Transverse colon (tissue), 4 donors: Measurements from ENCODE around the gene STARD13. TPM values are rescaled to one million over a fixed set of nuclear protein-coding genes. Genes with fewer than 3 reads are reported as not detected.
A peak's percentile ranks its signal among the peaks of the same experiment; 100 is the strongest.

Experiments
- DNase-seq: peaks from one replicate; pipeline ENCODE4 v3.0.0-alpha.2; 2019
- H3K27ac ChIP-seq, 4 donors: fragments of 200-600 bp; sonication (generic); 2 replicates each; pipeline ENCODE4 v1.5.1; 2016 to 2018; ENCODE audit warnings: inconsistent platforms in 4 of 4
- H3K27me3 ChIP-seq: fragments of 200-600 bp; sonication (generic); 2 replicates; pipeline ENCODE4 v1.5.1; 2017; ENCODE audit warnings: inconsistent platforms
- H3K36me3 ChIP-seq, 4 donors: fragments of 200-600 bp; sonication (generic); 2 replicates each; pipeline ENCODE4 v1.5.1; 2017 to 2019; ENCODE audit warnings: inconsistent platforms in 4 of 4
- H3K4me1 ChIP-seq, 4 donors: fragments of 200-600 bp; sonication (generic); 2 replicates each; pipeline ENCODE4 v1.5.1; 2017 to 2020; ENCODE audit warnings: inconsistent platforms in 4 of 4
- H3K4me3 ChIP-seq, 4 donors: fragments of 200-600 bp; sonication (generic); 1 replicate in 1 of 4; 2 replicates in 3 of 4; pipeline versions ENCODE4 v1.5.1 to v1.6.1; 2017 to 2019; ENCODE audit warnings: inconsistent platforms in 4 of 4
- H3K9me3 ChIP-seq, 2 donors: fragments of 200-600 bp; sonication (generic); 2 replicates each; pipeline ENCODE4 v1.5.1; 2017 to 2019; ENCODE audit warnings: inconsistent platforms in 2 of 2
- CTCF ChIP-seq, 5 experiments: fragments of 200-600 bp in 3 of 5; fragments of 450-650 bp in 2 of 5; sonication (generic) in 3 of 5; IDR thresholded peaks; 1 replicate in 2 of 5; 2 replicates in 3 of 5; pipeline ENCODE4 v1.5.1; 2016 to 2017; ENCODE audit warnings: antibody characterized with exemption in 5 of 5, inconsistent platforms in 3 of 5, mild to moderate bottlenecking in 2 of 5, moderate library complexity in 1 of 5
- EP300 ChIP-seq: sonication (generic); formaldehyde crosslinking; IDR thresholded peaks from one replicate; pipeline ENCODE4 v1.6.1; 2017; ENCODE audit warnings: antibody characterized with exemption, low read depth
- POLR2A ChIP-seq: fragments of 450-650 bp; IDR thresholded peaks from one replicate; pipeline ENCODE4 v1.6.1; 2016; ENCODE audit warnings: antibody characterized with exemption, mild to moderate bottlenecking, moderate library complexity
- POLR2AphosphoS5 ChIP-seq, 3 donors: sonication (generic); formaldehyde crosslinking; IDR thresholded peaks; one replicate each; pipeline ENCODE4 v1.6.1; 2016; ENCODE audit warnings: antibody characterized with exemption in 3 of 3
- WGBS, 2 donors: methylation state at CpG; one replicate each; pipeline ENCODE4 v1.1.5; 2018; ENCODE audit warnings: low coverage in 1 of 2; 5-methylcytosine and 5-hydroxymethylcytosine counted together
- in situ Hi-C, 4 donors: fragments of 200-750 bp; cut with MboI; loops; one replicate each; pipeline versions ENCODE4 v1.15.0 to v1.15.1; 2017; ENCODE audit warnings: low sequenced_read_pairs in 3 of 4, low pct_ligation_motif_present in 1 of 4, low pct_unique_long_range_greater_than_20kb in 1 of 4
- intact Hi-C: fragments of 100-400 bp; cut with DNase I; formaldehyde crosslinking; loops from one replicate; pipeline ENCODE4 v1.15.1; 2023; ENCODE audit warnings: low total_unique reads
- total RNA-seq, 4 donors: library from RNA; depleted of rRNA; stranded (reverse); fragments of >200 nt; gene quantifications; one replicate each; pipeline ENCODE4 v1.1.0, GENCODE V29; 2016

STARD13 gene
- total RNA-seq, 4 donors from 2014 or later = 18.1 to 107 (median 41.5) TPM

GRCh38 chr13:33129094-33129832 is 156.3 kb downstream of the STARD13 start:
- Histone ChIP-seq H3K36me3 (peaks cover 0 to 7% (median under 1%) of the 10 kb centered on the region in 4 donors), H3K4me1 (peaks cover 7 to 30% (median 13%) of the 10 kb centered on the region in 4 donors), H3K27me3 (no peaks in the 10 kb centered on the region), H3K4me3 (no peak overlapping the region), H3K27ac (no peak overlapping the region), H3K9me3 (no peaks in the 10 kb centered on the region)
- DNase-seq = no peak
- intact Hi-C loops (no loop called here), in situ Hi-C loops (no loop called here)
- 97 to 100% methylated on average over 1 to 20 of the region's 20 CpGs for WGBS, 2 donors
- TF ChIP-seq CTCF (IDR thresholded peaks at IDR 0.05) (no peak), EP300 (no peak)

- DNase-seq = no peak
- TF ChIP-seq POLR2A = no peak
- no peak for TF ChIP-seq POLR2AphosphoS5 (IDR thresholded peaks at IDR 0.05)
- no peak for TF ChIP-seq EP300
- no peak for TF ChIP-seq CTCF (IDR thresholded peaks at IDR 0.05)
- H3K27ac ChIP-seq = peak overlapping the region; percentile 19 to 83 (median 74)
- in situ Hi-C loops (no loop called here), intact Hi-C loops (no loop called here)
- no peak overlapping the region for H3K4me3 ChIP-seq
- peaks cover 7 to 40% (median 13%) of the 10 kb centered on the region in 4 donors for H3K4me1 ChIP-seq
- peaks cover 0 to 12% (median 3%) of the 10 kb centered on the region in 4 donors for H3K36me3 ChIP-seq
- 75 to 81% methylated on average over 3 to 4 of the region's 4 CpGs for WGBS, 2 donors
- no peaks in the 10 kb centered on the region for H3K27me3 ChIP-seq
- H3K9me3 ChIP-seq = no peaks in the 10 kb centered on the region
Observed at GRCh38 chr13:33128134-33128533, 157.4 kb downstream of the STARD13 start.

GRCh38 chr13:33127009-33127551 is 158.5 kb downstream of the STARD13 start:
- no peaks in the 10 kb centered on the region for H3K27me3 ChIP-seq
- H3K4me1 ChIP-seq = peaks cover 6 to 40% (median 12%) of the 10 kb centered on the region in 4 donors
- WGBS, 2 donors = 78% methylated on average over 14 of the region's 14 CpGs; no CpG with 5 or more reads in 1 of the 2 donors
- no peak overlapping the region for H3K4me3 ChIP-seq
- peak overlapping the region; percentile 63 to 83 (median 74) for H3K27ac ChIP-seq
- intact Hi-C loops (no loop called here), in situ Hi-C loops (no loop called here)
- DNase-seq = no peak
- no peaks in the 10 kb centered on the region for H3K9me3 ChIP-seq
- peaks cover 0 to 12% (median 3%) of the 10 kb centered on the region in 4 donors for H3K36me3 ChIP-seq
- no peak for TF ChIP-seq POLR2AphosphoS5 (IDR thresholded peaks at IDR 0.05)
- TF ChIP-seq EP300 = no peak
- no peak for TF ChIP-seq POLR2A
- TF ChIP-seq CTCF (IDR thresholded peaks at IDR 0.05) = no peak

GRCh38 chr13:33125821-33126570 is 159.6 kb downstream of the STARD13 start:
- H3K27ac ChIP-seq = peak overlapping the region; percentile 63 to 83 (median 74)
- no peak overlapping the region for H3K4me3 ChIP-seq
- in situ Hi-C loops (no loop called here), intact Hi-C loops (no loop called here)
- H3K27me3 ChIP-seq = no peaks in the 10 kb centered on the region
- H3K9me3 ChIP-seq = no peaks in the 10 kb centered on the region
- WGBS, 2 donors = 36 to 72% methylated on average over 2 to 10 of the region's 10 CpGs
- TF ChIP-seq POLR2AphosphoS5 (IDR thresholded peaks at IDR 0.05) = peak; percentile 67 to 75 (median 73)
- no peak for TF ChIP-seq POLR2A
- TF ChIP-seq EP300 = peak; percentile 46
- DNase-seq = no peak
- H3K4me1 ChIP-seq = peaks cover 6 to 40% (median 12%) of the 10 kb centered on the region in 4 donors
- peaks cover 0 to 12% (median 3%) of the 10 kb centered on the region in 4 donors for H3K36me3 ChIP-seq
